BLaER1 (cell line): Measurements from ENCODE around the gene TTYH3.

Experiments used
- H3K27ac ChIP-seq: shearing (Covaris generic); formaldehyde crosslinking; 2 replicates; pipeline ENCODE4 v1.8.1; 2022
- H3K27me3 ChIP-seq: shearing (Covaris generic); formaldehyde crosslinking; 2 replicates; pipeline ENCODE4 v1.8.1; 2022
- H3K36me3 ChIP-seq: shearing (Covaris generic); formaldehyde crosslinking; 2 replicates; pipeline ENCODE4 v1.8.1; 2022
- H3K4me1 ChIP-seq: shearing (Covaris generic); formaldehyde crosslinking; 2 replicates; pipeline ENCODE4 v1.8.1; 2022
- H3K4me2 ChIP-seq: shearing (Covaris generic); formaldehyde crosslinking; 2 replicates; pipeline ENCODE4 v1.8.1; 2022
- H3K4me3 ChIP-seq: shearing (Covaris generic); formaldehyde crosslinking; 2 replicates; pipeline ENCODE4 v1.8.1; 2022
- H3K9ac ChIP-seq: shearing (Covaris generic); formaldehyde crosslinking; 2 replicates; pipeline ENCODE4 v1.8.1; 2022
- H3K9me3 ChIP-seq: shearing (Covaris generic); formaldehyde crosslinking; 2 replicates; pipeline ENCODE4 v1.8.1; 2022
- H4K20me1 ChIP-seq: shearing (Covaris generic); formaldehyde crosslinking; 2 replicates; pipeline ENCODE4 v1.8.1; 2022
- Cebpa-rat ChIP-seq: shearing (Covaris generic); IDR thresholded peaks from 2 replicates; pipeline ENCODE4 v1.8.1; 2022

TTYH3 gene

DNA sequence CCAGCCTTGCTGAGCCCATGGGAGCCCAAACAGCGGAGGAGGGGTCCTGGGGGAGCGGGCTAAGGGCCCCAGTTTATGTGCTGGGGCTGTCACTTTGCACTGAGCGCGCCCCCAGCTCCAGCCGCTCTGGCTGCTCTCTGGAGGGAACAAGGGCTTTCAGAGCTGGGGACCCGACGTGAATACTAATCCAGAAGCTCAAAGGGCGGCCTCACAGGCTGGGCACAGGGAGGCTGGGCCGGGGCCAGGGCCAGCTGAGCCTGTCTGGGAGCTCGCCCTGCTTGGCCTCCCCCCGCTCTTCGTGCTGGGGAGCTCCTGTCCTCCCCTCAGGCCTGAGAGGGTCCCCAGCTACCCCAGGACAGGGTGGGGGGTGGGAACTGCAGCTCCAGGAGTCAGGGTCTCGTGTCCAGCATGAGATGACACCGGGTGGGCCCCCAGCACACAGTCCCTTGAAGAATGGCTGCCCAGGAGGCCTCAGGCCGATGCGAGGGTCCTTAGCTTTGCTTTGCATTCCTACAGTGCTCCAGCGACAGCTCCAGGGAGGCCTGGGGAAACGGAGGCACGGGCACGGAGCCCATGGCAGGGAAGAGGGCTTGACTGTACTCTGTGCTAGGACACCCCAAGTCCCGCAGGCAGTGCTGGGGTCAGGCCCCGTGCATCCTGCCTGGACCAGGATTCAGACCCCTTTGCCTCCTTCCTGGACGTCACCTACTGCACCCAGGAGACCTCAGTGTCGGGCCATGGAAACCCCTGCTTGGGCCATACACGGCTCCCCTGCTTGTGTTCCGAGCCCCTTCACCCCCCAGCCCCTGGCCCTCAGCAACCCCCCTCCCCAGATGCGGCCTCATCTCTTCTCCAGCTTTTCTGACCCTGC lies 50.4 kb downstream of the TTYH3 start:
- Histone ChIP-seq H3K27ac (no peak overlapping the region), H3K9ac (no peak overlapping the region), H3K4me1 (peaks cover 22% of the 10 kb centered on the region), H3K9me3 (no peaks in the 10 kb centered on the region), H3K27me3 (peaks cover 19% of the 10 kb centered on the region), H3K4me2 (no peak overlapping the region), H3K36me3 (no peaks in the 10 kb centered on the region), H4K20me1 (0 out of 2 replicates have a peak, but pooled peaks cover under 1% of the 10 kb centered on the region), H3K4me3 (no peak overlapping the region)
- no peak for TF ChIP-seq Cebpa-rat

DNA sequence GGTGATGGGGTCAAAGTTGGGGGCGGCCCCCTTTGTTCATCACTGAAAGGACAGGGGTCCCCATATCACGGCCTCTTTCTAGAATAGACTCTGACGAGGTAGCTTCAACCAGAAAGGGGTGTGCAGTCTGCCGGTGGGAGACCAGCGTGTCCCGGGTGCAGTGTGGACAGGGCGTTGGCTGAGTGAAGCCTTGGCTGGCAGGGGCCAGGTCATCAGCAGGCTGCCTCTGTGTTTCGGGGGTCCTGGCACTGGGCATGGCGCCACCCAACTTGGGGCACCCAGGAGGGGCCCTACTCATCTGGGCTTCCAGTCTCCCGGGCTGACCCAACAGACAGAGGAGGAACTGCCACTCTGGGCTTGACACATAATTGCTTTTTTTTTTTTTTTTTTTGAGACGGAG lies 52.7 kb downstream of the TTYH3 start:
- Histone ChIP-seq H3K4me3 (no peak overlapping the region), H3K4me1 (peaks cover 42% of the 10 kb centered on the region), H3K9ac (no peak overlapping the region), H4K20me1 (peaks cover 20% of the 10 kb centered on the region; the same call in 1 of the 2 replicates), H3K27me3 (peaks cover 42% of the 10 kb centered on the region), H3K36me3 (no peaks in the 10 kb centered on the region), H3K4me2 (no peak overlapping the region), H3K9me3 (no peaks in the 10 kb centered on the region), H3K27ac (no peak overlapping the region)
- no peak for TF ChIP-seq Cebpa-rat

DNA sequence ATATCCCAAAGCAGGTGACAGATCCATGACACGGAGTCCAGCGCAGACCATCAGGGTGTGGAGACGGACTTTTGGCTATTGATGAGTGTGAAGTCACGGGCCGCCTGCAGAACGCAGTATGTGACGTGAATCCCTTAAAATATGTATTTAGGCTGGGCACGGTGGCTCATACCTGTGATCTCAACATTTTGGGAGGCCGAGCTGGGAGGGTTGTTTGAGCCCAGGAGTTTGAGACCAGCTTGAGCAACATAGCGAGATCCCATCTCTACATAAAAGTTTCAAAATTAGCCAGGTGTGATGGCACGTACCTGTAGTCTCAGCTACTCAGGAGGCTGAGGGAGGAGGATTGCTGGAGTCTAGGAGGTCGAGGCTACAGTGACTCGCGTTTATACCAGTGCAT lies 54.3 kb downstream of the TTYH3 start:
- Histone ChIP-seq H3K36me3 (no peaks in the 10 kb centered on the region), H3K27ac (no peak overlapping the region), H3K4me1 (peaks cover 38% of the 10 kb centered on the region), H3K4me3 (no peak overlapping the region), H3K27me3 (peaks cover 57% of the 10 kb centered on the region), H3K9ac (no peak overlapping the region), H4K20me1 (peaks cover 20% of the 10 kb centered on the region; the same call in 1 of the 2 replicates), H3K4me2 (no peak overlapping the region), H3K9me3 (no peaks in the 10 kb centered on the region)
- TF ChIP-seq Cebpa-rat: no peak

DNA sequence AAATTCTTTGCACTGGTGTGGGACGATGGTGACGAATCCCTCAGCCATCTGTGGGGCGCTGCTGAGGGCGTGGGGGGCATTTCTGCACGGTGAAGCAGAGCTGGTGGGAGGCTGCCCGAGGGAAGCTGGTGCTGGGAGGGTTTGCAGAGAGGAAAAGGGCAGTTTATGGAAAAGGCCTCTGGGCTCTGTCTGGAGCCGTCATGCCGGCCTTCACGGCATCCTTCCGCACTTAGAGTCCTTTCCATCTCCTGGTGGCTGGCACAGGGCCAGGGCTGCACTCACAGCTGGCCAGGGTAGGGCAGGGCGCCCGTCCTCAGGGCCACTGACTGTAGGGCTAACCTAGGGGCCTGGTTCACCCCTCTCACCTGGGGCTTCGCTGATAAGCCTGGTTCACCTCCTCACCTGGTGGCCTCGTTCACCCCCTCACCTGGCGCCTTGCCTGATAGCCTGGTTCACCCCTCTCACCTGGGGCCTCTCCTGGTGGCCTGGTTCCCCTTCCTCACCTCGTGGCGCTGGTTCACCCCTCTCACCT lies 55.6 kb downstream of the TTYH3 start:
- no peaks in the 10 kb centered on the region for H3K36me3 ChIP-seq
- H3K9ac ChIP-seq: no peak overlapping the region
- H3K4me2 ChIP-seq: peak overlapping the region; percentile 79; the same call in 1 of the 2 replicates
- no peaks in the 10 kb centered on the region for H3K9me3 ChIP-seq
- peaks cover 20% of the 10 kb centered on the region; the same call in 1 of the 2 replicates for H4K20me1 ChIP-seq
- H3K27me3 ChIP-seq: peaks cover 58% of the 10 kb centered on the region
- H3K4me3 ChIP-seq: peak overlapping the region; percentile 53; the same call in 1 of the 2 replicates
- no peak for TF ChIP-seq Cebpa-rat
- peaks cover 39% of the 10 kb centered on the region for H3K4me1 ChIP-seq
- no peak overlapping the region for H3K27ac ChIP-seq

DNA sequence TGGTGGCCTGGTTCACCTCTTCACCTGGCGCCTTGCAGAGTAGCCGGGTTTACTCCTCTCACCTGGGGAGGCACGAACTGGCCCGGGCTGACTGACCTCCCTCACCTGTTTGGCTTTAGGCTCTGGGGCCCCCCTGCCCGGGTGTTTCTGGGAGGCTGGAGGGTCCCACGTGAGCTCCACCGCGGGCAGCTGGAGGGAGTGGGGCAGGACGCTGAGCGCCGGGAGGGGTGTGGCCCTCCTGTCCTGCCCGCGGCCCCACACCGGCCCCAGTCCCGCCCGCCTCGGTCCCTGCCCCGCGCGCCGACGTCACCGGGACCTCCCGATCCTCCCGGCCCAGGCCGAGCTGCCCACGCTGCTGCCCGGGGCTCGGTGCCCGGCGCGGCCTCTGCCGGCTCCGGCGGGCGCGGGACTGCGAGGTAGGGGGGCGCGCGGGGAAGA lies 56.1 kb downstream of the TTYH3 start, which contains the start of gene AMZ1:
Gene AMZ1 (plus strand): TSS at position 322 of the 438 bp plus-strand sequence. CDS start 12,250 bp downstream, outside the sequence.
- Histone ChIP-seq H3K9me3 (no peaks in the 10 kb centered on the region), H3K4me2 (peak within 1 kb of the TSS; percentile 79), H3K9ac (no peak within 1 kb of the TSS), H3K4me3 (peak within 1 kb of the TSS; percentile 53), H4K20me1 (peaks cover 20% of the 10 kb centered on the region; the same call in 1 of the 2 replicates), H3K4me1 (peaks cover 44% of the 10 kb centered on the region), H3K36me3 (no peaks in the 10 kb centered on the region), H3K27ac (no peak within 1 kb of the TSS), H3K27me3 (peaks cover 60% of the 10 kb centered on the region)
- TF ChIP-seq Cebpa-rat: no peak

DNA sequence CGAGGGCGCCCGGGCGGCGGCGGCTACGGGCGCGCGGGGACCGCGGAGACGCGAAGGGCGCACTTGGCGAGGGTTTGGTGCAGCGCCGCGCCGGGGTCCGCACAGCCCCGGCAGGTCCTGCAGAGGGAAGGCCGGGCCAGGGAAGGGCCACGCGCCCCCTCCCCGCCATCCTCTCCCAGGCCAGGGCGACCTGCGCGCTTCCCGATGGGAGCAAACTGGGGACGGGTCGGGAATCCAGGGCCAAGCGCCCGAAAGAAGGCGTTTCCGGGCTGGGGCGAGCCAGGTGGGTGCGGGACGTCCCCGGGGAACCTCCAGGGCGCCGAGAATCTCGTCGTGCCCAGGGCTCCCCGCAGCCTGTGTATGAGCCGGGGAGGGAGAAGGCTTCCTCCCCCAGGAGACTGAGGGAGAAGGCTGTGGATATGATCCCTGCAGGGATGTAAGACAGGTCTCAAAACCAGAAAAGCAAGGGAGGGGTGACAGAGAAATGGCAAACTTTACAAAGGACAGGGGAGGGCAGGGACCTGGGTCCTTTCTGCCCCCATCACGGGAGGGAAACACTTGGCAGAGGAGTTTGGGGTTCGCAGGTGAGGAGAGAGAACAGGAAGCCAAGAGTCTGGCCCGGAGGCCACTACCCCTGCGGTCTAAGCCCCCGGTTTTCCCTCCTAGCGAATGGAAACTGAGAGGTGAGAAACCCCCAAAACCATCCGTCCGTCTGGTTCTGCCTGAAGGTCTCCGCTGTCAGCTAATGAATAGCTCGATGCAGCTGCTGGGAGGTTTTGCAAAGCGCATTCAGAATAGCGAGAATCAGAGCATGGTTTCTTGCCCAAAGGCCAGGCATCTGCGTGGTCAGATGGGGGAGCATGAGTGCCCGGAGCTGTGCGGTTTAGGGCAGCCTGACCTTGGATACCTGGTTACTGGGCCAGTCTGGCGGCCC lies 56.9 kb downstream of the TTYH3 start:
- Histone ChIP-seq H3K36me3 (no peaks in the 10 kb centered on the region), H3K4me1 (peaks cover 52% of the 10 kb centered on the region), H4K20me1 (peaks cover 20% of the 10 kb centered on the region; the same call in 1 of the 2 replicates), H3K9ac (no peak overlapping the region), H3K27me3 (peaks cover 60% of the 10 kb centered on the region), H3K9me3 (no peaks in the 10 kb centered on the region), H3K4me2 (peak overlapping the region; percentile 79), H3K4me3 (peak overlapping the region; percentile 53), H3K27ac (no peak overlapping the region)
- no peak for TF ChIP-seq Cebpa-rat

DNA sequence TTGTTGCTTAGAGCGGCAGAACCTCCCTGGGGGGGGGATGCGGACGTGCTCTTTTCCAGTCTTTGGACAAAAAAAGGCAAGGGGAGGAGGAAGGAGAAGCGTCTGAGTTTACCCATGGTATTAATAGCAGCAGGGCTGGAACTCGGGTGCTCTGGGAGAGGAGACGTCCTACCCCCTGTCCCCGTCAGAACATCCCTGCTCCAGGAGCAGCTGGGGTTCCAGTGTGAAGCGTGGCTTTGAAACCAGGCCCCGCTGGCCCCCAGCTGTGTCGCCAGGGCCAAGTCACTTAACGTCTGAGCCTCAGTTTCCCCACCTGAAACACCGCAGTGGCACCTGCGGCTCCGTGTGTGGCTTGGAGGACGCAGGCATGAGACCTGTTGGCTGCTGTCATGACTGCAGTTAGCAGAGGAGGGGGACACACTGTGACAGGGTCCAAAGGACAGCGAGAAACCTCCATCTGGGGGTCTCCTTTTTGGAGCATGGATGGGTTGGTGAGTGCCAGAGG lies 57.6 kb downstream of the TTYH3 start:
- TF ChIP-seq Cebpa-rat: no peak
- Histone ChIP-seq H3K4me1 (peaks cover 58% of the 10 kb centered on the region), H3K9ac (no peak overlapping the region)

DNA sequence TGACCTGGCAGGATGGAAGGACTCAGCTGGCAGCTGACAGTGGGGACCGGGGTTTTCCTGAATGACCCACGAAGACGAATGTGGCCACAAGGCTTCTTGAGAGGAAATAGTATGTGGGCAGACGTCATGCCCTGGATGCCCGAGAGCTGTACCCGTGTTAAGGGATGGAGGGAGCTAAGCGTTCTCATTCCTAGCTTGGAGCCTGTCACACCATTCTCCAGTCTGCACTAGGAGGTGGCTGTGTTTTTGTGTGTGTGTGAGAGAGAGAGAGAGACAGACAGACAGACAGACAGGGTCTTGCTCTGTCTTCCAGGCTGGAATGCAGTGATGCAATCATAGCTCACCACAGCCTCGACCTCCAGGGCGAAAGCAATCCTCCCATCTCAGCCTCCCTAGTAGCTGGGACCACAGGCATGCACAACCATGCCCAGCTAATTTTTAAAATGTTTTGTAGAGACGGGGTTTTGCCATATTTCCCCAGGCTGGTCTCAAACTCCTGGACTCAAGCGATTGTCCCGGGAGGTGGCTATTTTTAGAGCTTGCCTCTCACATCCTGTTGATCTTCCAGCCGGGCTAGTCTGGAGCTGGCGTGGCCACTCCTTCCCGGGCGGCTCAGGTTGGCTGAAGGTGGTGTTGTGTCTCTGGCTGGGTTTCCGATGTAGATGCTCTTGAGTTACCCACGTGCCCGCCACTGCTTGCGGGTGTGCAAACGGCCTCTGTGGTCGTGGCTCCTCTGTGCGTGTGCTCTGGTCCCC lies 58.3 kb downstream of the TTYH3 start:
- H3K27ac ChIP-seq: no peak overlapping the region
- H3K27me3 ChIP-seq: peaks cover 60% of the 10 kb centered on the region
- H3K9ac ChIP-seq: no peak overlapping the region
- H3K4me1 ChIP-seq: peaks cover 58% of the 10 kb centered on the region
- H3K36me3 ChIP-seq: no peaks in the 10 kb centered on the region
- H3K4me2 ChIP-seq: peak overlapping the region; percentile 79
- H3K4me3 ChIP-seq: no peak overlapping the region
- no peaks in the 10 kb centered on the region for H3K9me3 ChIP-seq
- TF ChIP-seq Cebpa-rat: peak; percentile 45; the same call in 1 of the 2 replicates
- H4K20me1 ChIP-seq: peaks cover 20% of the 10 kb centered on the region; the same call in 1 of the 2 replicates

More for the DNA sequence above, 57.6 kb downstream of the TTYH3 start:
- H3K9me3 ChIP-seq: no peaks in the 10 kb centered on the region
- H3K4me3 ChIP-seq: no peak overlapping the region; the same call in 1 of the 2 replicates
- peaks cover 60% of the 10 kb centered on the region for H3K27me3 ChIP-seq
- H3K27ac ChIP-seq: no peak overlapping the region
- H4K20me1 ChIP-seq: peaks cover 20% of the 10 kb centered on the region; the same call in 1 of the 2 replicates
- H3K36me3 ChIP-seq: no peaks in the 10 kb centered on the region
- peak overlapping the region; percentile 79 for H3K4me2 ChIP-seq
